Psoas muscle (tissue), 8 donors: ENCODE results near the gene ATXN10. TPM values are rescaled to one million over a fixed set of nuclear protein-coding genes. Genes with fewer than 3 reads are reported as not detected.

Experiments used
- ATAC-seq, 4 donors: fragments of 200-7000 bp; cut with Tn5 transposase; one replicate each; pipeline ENCODE4 v1.9.1; 2020; ENCODE audit warnings: moderate library complexity in 3 of 4, mild to moderate bottlenecking in 2 of 4
- DNase-seq, 2 donors: peaks; one replicate each; pipeline ENCODE4 v3.0.0-alpha.2; 2020
- H3K27ac ChIP-seq: fragments of 200-600 bp; one replicate; pipeline ENCODE4 v1.8.0; 2022
- H3K27me3 ChIP-seq, 3 donors: fragments of 200-600 bp in 1 of 3; one replicate each; pipeline versions ENCODE4 v1.6.1 to v1.8.0; 2013 to 2022; ENCODE audit warnings: low read length in 2 of 3, mild to moderate bottlenecking in 2 of 3, moderate library complexity in 1 of 3; ENCODE audit not compliant: insufficient read depth in 3 of 3
- H3K36me3 ChIP-seq, 2 donors: fragments of 200-600 bp in 1 of 2; one replicate each; pipeline versions ENCODE4 v1.6.1 to v1.8.0; 2013 to 2022; ENCODE audit warnings: low read depth in 1 of 2, mild to moderate bottlenecking in 1 of 2, moderate library complexity in 1 of 2; ENCODE audit not compliant: insufficient read depth in 1 of 2
- H3K4me1 ChIP-seq: fragments of 200-600 bp; one replicate; pipeline ENCODE4 v1.8.0; 2022
- H3K4me3 ChIP-seq: fragments of 200-600 bp; one replicate; pipeline ENCODE4 v1.8.0; 2022; ENCODE audit warnings: mild to moderate bottlenecking
- H3K9me3 ChIP-seq: fragments of 200-600 bp; one replicate; pipeline ENCODE4 v1.8.0; 2022
- WGBS, 3 donors: extraction: QIAGEN DNeasy Blood & Tissue Kit; methylation state at CpG; one replicate each; pipeline versions ENCODE4 v1.1.6 to v1.1.7; 2013; 5-methylcytosine and 5-hydroxymethylcytosine counted together
- intact Hi-C, 2 donors: fragments of 100-400 bp; cut with DNase I; formaldehyde crosslinking; loops; one replicate each; pipeline versions ENCODE4 v1.11.0 to v1.14.2; 2022
- polyA plus RNA-seq, 3 donors: library from polyadenylated mRNA; stranded (reverse); fragments of 200-250 nt; gene quantifications; one replicate each; pipeline ENCODE4 v1.2.3, GENCODE V29; 2013
- total RNA-seq, 4 donors: library from RNA; stranded (reverse); fragmentation: NEBNext Ultra II Directional in 2 of 4; extraction: Animal tissue kit (Norgen Biotek cat#: 25700) in 2 of 4; gene quantifications; one replicate each; pipeline versions ENCODE4 v1.2.1 to v1.2.4, GENCODE V29; 2021 to 2023
- TF ChIP-seq, protein P1 (sequence below): fragments of 200-600 bp; IDR thresholded peaks from one replicate; pipeline ENCODE4 v1.8.0; 2022; ENCODE audit warnings: antibody characterized with exemption
- donor health status: healthy with polysubstance abuse.
- donor health status: DM: no; HTN: no; CAD: no; lungs with moderate emphysema.
- donor health status: Bipolar disorder and iron deficiency.
- donor health status: healthy.
- donor health status: DM: yes; HTN: yes; CAD: no.
- donor health status: DM: no; HTN: no; CAD: no.
- donor health status: DM: no; HTN: no; CAD: no.
- donor health status: DM: yes; HTN: yes; CAD: no.

ATXN10 gene
- total and polyA plus RNA-seq, 7 donors, result 57.7 to 173 (median 115) TPM

DNA sequence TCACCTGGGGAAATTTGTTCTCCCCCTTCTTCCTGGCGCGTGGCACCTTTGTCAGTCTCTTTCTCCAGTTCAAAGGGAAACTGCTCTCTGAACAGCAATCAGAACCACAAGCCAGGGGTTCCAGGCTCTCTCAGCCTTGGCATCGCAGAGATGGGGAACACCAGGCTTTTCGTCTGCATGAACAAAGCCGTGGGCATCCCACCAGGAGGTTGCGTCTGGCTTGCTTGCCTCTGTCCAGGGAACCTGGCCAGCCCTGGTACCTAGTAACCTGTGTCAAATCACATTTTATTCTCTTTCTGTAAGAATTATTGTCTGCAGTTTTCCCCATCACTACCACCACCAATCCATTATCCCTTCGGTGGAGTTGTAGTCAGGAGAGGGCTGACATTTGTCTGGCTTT is 198.4 kb downstream of the ATXN10 start:
- no peak for DNase-seq
- WGBS, 3 donors, result 89 to 94% (median 94%) methylated on average over 7 of the region's 7 CpGs
- Histone ChIP-seq H3K9me3 (peaks cover 7% of the 10 kb centered on the region), H3K27ac (no peak overlapping the region), H3K4me3 (no peak overlapping the region), H3K36me3 (no peaks in the 10 kb centered on the region), H3K4me1 (peaks cover 8% of the 10 kb centered on the region), H3K27me3 (peaks cover 0 to 52% (median 15%) of the 10 kb centered on the region in 3 donors)
- ATAC-seq, result no peak
- intact Hi-C loops, result no loop called here
- TF ChIP-seq, protein P1, sequence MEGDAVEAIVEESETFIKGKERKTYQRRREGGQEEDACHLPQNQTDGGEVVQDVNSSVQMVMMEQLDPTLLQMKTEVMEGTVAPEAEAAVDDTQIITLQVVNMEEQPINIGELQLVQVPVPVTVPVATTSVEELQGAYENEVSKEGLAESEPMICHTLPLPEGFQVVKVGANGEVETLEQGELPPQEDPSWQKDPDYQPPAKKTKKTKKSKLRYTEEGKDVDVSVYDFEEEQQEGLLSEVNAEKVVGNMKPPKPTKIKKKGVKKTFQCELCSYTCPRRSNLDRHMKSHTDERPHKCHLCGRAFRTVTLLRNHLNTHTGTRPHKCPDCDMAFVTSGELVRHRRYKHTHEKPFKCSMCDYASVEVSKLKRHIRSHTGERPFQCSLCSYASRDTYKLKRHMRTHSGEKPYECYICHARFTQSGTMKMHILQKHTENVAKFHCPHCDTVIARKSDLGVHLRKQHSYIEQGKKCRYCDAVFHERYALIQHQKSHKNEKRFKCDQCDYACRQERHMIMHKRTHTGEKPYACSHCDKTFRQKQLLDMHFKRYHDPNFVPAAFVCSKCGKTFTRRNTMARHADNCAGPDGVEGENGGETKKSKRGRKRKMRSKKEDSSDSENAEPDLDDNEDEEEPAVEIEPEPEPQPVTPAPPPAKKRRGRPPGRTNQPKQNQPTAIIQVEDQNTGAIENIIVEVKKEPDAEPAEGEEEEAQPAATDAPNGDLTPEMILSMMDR, result no peak

DNA sequence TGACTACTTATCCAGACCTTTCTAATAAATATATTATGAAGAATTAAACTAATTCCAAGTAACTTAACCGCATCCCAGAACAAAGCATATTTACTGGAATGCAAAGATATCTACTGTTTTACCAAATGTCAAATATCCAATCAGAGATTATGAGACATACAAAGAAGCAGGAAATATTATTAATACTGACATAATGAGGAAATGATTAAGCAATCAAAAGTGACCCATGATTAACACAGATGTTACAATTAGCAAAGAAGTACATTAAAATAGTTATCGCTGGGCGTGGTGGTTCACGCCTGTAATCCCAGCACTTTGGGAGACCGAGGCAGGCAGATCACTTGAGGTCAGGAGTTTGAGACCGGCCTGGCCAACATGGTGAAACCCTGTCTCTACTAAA is 200.1 kb downstream of the ATXN10 start:
- H3K9me3 ChIP-seq, result peaks cover 7% of the 10 kb centered on the region
- TF ChIP-seq, protein P1, result no peak
- 93 to 98% (median 98%) methylated on average over 6 of the region's 6 CpGs for WGBS, 3 donors
- H3K27me3 ChIP-seq, result peaks cover 0 to 49% (median 14%) of the 10 kb centered on the region in 3 donors
- no peak overlapping the region for H3K4me3 ChIP-seq
- DNase-seq (no peak), ATAC-seq (no peak)
- intact Hi-C loops, result no loop called here
- H3K27ac ChIP-seq, result no peak overlapping the region
- H3K4me1 ChIP-seq, result peaks cover 3% of the 10 kb centered on the region
- no peaks in the 10 kb centered on the region for H3K36me3 ChIP-seq

GRCh38 chr22:45872659-45873263 is 201.1 kb downstream of the ATXN10 start:
- no peaks in the 10 kb centered on the region for H3K4me1 ChIP-seq
- H3K27ac ChIP-seq, result no peak overlapping the region
- TF ChIP-seq, protein P1, result no peak
- DNase-seq (no peak), ATAC-seq (no peak)
- 94 to 96% (median 95%) methylated on average over 3 of the region's 3 CpGs for WGBS, 3 donors
- peaks cover 7% of the 10 kb centered on the region for H3K9me3 ChIP-seq
- H3K36me3 ChIP-seq, result no peaks in the 10 kb centered on the region
- intact Hi-C loops, result no loop called here
- H3K4me3 ChIP-seq, result no peak overlapping the region
- peaks cover 0 to 46% (median 9%) of the 10 kb centered on the region in 3 donors for H3K27me3 ChIP-seq

DNA sequence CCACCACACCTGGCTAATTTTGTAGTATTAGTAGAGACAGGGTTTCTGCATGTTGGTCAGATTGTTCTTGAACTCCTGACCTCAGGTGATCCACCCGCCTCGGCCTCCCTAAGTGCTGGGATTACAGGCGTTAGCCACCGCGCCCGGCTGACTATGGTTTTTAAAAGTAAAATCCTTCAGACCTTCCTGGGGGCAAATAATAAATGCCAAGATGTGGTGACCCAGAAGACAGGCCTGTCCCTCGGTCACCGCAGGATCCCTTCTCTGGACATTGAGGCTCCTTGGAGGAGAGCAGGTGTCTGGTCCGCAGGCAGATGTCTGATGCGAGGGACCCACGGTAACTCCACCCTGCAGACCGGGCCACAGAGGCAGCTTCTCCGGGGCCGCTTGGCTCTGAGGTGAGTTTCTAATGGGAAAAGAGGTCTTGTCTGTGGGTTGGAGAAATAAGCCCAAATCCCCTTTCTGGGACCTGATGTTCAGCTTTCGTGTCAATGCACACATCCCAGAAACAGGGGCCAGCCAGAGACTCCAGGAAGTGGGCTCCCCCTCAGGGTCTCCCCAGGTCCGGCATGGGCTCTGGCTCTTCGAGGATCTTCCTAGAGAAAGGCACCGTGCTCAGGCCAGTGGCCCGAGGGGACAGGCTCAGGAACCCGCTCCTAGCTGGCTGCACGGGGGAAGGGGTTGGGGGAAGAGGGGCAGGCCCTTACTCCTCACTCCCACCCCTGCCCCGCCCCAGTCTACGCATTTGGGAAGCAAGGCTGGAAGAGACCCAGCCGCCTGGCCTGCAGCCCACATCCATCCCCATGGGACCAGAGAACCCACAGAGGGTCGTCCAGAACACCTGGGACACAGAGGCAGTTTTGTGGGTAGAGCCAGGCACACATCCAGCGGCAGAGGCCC is 204.8 kb downstream of the ATXN10 start:
- WGBS, 3 donors, result 81 to 89% (median 86%) methylated on average over 26 of the region's 26 CpGs
- H3K27ac ChIP-seq, result no peak overlapping the region
- no peak overlapping the region for H3K4me3 ChIP-seq
- TF ChIP-seq, protein P1, result no peak
- DNase-seq (no peak), ATAC-seq (no peak)
- intact Hi-C loops, result no loop called here
- peaks cover 0 to 63% (median 9%) of the 10 kb centered on the region in 3 donors for H3K27me3 ChIP-seq
- H3K9me3 ChIP-seq, result peaks cover 7% of the 10 kb centered on the region
- H3K4me1 ChIP-seq, result no peaks in the 10 kb centered on the region
- H3K36me3 ChIP-seq, result no peaks in the 10 kb centered on the region
